Adrenal gland (tissue), 5 donors: ENCODE measurements around the gene LPCAT2.

Experiments
- POLR2A ChIP-seq, 2 donors: fragments of 450-650 bp; IDR thresholded peaks; one replicate each; pipeline ENCODE4 v1.6.1; 2017; ENCODE audit warnings: antibody characterized with exemption in 2 of 2, mild to moderate bottlenecking in 2 of 2, moderate library complexity in 1 of 2
- TF ChIP-seq, protein P1 (sequence below), 6 experiments: fragments of 450-650 bp in 4 of 6; fragments of 200-600 bp in 2 of 6; sonication (generic) in 1 of 6; IDR thresholded peaks; 1 replicate in 5 of 6; 2 replicates in 1 of 6; pipeline versions ENCODE4 v1.5.1 to v1.8.0; 2016 to 2021; ENCODE audit warnings: antibody characterized with exemption in 6 of 6, mild to moderate bottlenecking in 2 of 6, moderate library complexity in 1 of 6
- donor health status: DM: no; HTN: no; CAD: no.

DNA sequence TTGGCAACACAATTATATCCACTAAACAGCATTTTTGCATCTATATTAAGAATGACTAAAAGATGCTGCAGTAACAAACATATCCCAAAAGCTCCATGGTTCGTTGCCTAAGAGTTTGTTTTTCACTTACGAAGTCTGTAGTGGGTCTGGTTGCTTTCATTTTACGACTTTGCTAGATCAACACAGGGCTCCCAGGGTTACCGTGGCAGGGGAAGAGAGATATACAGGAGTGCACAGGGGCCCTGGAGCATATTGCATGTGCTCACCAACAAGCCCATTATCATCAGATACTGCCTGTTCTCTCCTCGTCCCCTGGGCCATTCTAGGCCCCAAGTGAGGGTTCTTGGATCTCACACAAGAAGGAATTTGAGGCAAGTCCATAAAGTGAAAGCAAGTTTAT, 33.0 kb upstream of the LPCAT2 start:
- TF ChIP-seq, protein P1, sequence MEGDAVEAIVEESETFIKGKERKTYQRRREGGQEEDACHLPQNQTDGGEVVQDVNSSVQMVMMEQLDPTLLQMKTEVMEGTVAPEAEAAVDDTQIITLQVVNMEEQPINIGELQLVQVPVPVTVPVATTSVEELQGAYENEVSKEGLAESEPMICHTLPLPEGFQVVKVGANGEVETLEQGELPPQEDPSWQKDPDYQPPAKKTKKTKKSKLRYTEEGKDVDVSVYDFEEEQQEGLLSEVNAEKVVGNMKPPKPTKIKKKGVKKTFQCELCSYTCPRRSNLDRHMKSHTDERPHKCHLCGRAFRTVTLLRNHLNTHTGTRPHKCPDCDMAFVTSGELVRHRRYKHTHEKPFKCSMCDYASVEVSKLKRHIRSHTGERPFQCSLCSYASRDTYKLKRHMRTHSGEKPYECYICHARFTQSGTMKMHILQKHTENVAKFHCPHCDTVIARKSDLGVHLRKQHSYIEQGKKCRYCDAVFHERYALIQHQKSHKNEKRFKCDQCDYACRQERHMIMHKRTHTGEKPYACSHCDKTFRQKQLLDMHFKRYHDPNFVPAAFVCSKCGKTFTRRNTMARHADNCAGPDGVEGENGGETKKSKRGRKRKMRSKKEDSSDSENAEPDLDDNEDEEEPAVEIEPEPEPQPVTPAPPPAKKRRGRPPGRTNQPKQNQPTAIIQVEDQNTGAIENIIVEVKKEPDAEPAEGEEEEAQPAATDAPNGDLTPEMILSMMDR (IDR thresholded peaks at IDR 0.05) = no peak
- no peak for TF ChIP-seq POLR2A (IDR thresholded peaks at IDR 0.05)
